Panc1 (cell line): ENCODE results near the gene ZDHHC20. TPM values are rescaled to one million over a fixed set of nuclear protein-coding genes. Genes with fewer than 3 reads are reported as not detected.

ENCODE experiments used
- ATAC-seq: fragments of 200-7000 bp; cut with Tn5 transposase; 2 replicates; pipeline ENCODE4 v1.9.1; 2020; ENCODE audit warnings: mild to moderate bottlenecking, moderate library complexity
- BruUV-seq: library from RNA; stranded (reverse); fragments of 400-500 nt; replicated peaks from 2 replicates; lab custom pipeline; 2021; lab: Mats Ljungman, UMichigan
- CTCF ChIA-PET: fragments of 300-600 bp; sonication (Branson Sonifier 250); formaldehyde crosslinking; loops from one replicate; lab custom pipeline; 2022; ENCODE audit warnings: antibody characterized with exemption; lab: Charles Lee
- POLR2A ChIA-PET: fragments of 300-600 bp; sonication (Branson Sonifier 250); formaldehyde crosslinking; loops from one replicate; lab custom pipeline; 2022; ENCODE audit warnings: antibody characterized with exemption; lab: Charles Lee
- DNase-seq: peaks from one replicate; pipeline ENCODE4 v3.0.0-alpha.2; 2010; ENCODE audit warnings: low read depth, low spot score
- H3K27ac ChIP-seq: 2 replicates; pipeline ENCODE4 v1.5.1; 2011; ENCODE audit warnings: mild to moderate bottlenecking, low read length, inconsistent platforms
- H3K27me3 ChIP-seq: fragments of 200-500 bp; sonication (Bioruptor generic); 2 replicates; pipeline ENCODE4 v1.6.0; 2014; ENCODE audit warnings: low read length, inconsistent platforms; ENCODE audit not compliant: control insufficient read depth, insufficient read depth
- H3K36me3 ChIP-seq: fragments of 200-500 bp; sonication (Bioruptor generic); 2 replicates; pipeline ENCODE4 v1.5.1; 2014; ENCODE audit warnings: inconsistent platforms, mild to moderate bottlenecking, low read length, moderate library complexity; ENCODE audit not compliant: control insufficient read depth, insufficient read depth
- H3K4me1 ChIP-seq: 2 replicates; pipeline ENCODE4 v1.5.1; 2011; ENCODE audit warnings: inconsistent platforms, mild to moderate bottlenecking, low read length, moderate library complexity; ENCODE audit not compliant: control insufficient read depth, insufficient read depth
- H3K4me3 ChIP-seq, 2 experiments: 2 replicates each; pipeline ENCODE4 v1.5.1; 2011 to 2012; ENCODE audit warnings: low read depth in 2 of 2, low read length in 2 of 2, mild to moderate bottlenecking in 2 of 2, inconsistent platforms in 1 of 2, moderate library complexity in 1 of 2
- H3K9me3 ChIP-seq: fragments of 200-500 bp; sonication (Bioruptor generic); 2 replicates; pipeline ENCODE4 v1.5.1; 2014; ENCODE audit warnings: low read depth, mild to moderate bottlenecking, inconsistent platforms, low read length, moderate library complexity; ENCODE audit not compliant: control insufficient read depth, insufficient read depth
- CTCF ChIP-seq: fragments of 450-650 bp; IDR thresholded peaks from 2 replicates; pipeline ENCODE4 v1.5.1; 2017; ENCODE audit warnings: mild to moderate bottlenecking
- POLR2AphosphoS5 ChIP-seq: IDR thresholded peaks from 2 replicates; pipeline ENCODE4 v1.6.1; 2012; ENCODE audit warnings: mild to moderate bottlenecking, low read depth, low read length, moderate library complexity
- SIN3A ChIP-seq: IDR thresholded peaks from 2 replicates; pipeline ENCODE4 v1.6.1; 2012; ENCODE audit warnings: low read depth, mild to moderate bottlenecking, low read length, moderate library complexity, borderline replicate concordance; ENCODE audit not compliant: insufficient read depth
- TCF7L2 ChIP-seq: IDR thresholded peaks from 2 replicates; pipeline ENCODE4 v1.6.1; 2011; ENCODE audit warnings: mild to moderate bottlenecking, low read depth, low read length, inconsistent platforms
- in situ Hi-C: cut with HindIII; loops from 2 replicates; pipeline ENCODE4 v1.10.0; 2016; ENCODE audit warnings: low sequenced_read_pairs, low pct_unique_long_range_greater_than_20kb
- intact Hi-C: fragments of 100-400 bp; cut with micrococcal nuclease; formaldehyde crosslinking; loops from one replicate; pipeline ENCODE4 v1.10.0; 2022; ENCODE audit not compliant: unreplicated experiment
- total RNA-seq: library from RNA; stranded (reverse); gene quantifications from one replicate; pipeline ENCODE4 v1.2.1, GENCODE V29; 2021; ENCODE audit not compliant: unreplicated experiment
- TF ChIP-seq, protein P1 (sequence below), 2 experiments: IDR thresholded peaks; 2 replicates each; pipeline ENCODE4 v1.6.1; 2011 to 2012; ENCODE audit warnings: low read depth in 2 of 2, control low read depth in 1 of 2, low read length in 1 of 2, mild to moderate bottlenecking in 1 of 2, moderate library complexity in 1 of 2; ENCODE audit not compliant: insufficient read depth in 1 of 2

The ZDHHC20 gene
- total RNA-seq, 1 experiment from 2014 or later: 38.7 TPM

GRCh38 chr13:21338639-21339278 is 120.3 kb downstream of the ZDHHC20 start:
- POLR2A ChIA-PET: no interaction called here
- TF ChIP-seq SIN3A (no peak), POLR2AphosphoS5 (no peak), CTCF (no peak), TCF7L2 (no peak)
- TF ChIP-seq, protein P1, sequence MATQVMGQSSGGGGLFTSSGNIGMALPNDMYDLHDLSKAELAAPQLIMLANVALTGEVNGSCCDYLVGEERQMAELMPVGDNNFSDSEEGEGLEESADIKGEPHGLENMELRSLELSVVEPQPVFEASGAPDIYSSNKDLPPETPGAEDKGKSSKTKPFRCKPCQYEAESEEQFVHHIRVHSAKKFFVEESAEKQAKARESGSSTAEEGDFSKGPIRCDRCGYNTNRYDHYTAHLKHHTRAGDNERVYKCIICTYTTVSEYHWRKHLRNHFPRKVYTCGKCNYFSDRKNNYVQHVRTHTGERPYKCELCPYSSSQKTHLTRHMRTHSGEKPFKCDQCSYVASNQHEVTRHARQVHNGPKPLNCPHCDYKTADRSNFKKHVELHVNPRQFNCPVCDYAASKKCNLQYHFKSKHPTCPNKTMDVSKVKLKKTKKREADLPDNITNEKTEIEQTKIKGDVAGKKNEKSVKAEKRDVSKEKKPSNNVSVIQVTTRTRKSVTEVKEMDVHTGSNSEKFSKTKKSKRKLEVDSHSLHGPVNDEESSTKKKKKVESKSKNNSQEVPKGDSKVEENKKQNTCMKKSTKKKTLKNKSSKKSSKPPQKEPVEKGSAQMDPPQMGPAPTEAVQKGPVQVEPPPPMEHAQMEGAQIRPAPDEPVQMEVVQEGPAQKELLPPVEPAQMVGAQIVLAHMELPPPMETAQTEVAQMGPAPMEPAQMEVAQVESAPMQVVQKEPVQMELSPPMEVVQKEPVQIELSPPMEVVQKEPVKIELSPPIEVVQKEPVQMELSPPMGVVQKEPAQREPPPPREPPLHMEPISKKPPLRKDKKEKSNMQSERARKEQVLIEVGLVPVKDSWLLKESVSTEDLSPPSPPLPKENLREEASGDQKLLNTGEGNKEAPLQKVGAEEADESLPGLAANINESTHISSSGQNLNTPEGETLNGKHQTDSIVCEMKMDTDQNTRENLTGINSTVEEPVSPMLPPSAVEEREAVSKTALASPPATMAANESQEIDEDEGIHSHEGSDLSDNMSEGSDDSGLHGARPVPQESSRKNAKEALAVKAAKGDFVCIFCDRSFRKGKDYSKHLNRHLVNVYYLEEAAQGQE (IDR thresholded peaks at IDR 0.05; ENCODE audit: insufficient read depth in 1 of 2, low read depth in 2 of 2, low read length in 1 of 2): no peak
- intact Hi-C loops (no loop called here), in situ Hi-C loops (no loop called here)
- ATAC-seq: no peak
- Histone ChIP-seq H3K4me1 (no peaks in the 10 kb centered on the region), H3K4me3 (no peak overlapping the region), H3K9me3 (no peaks in the 10 kb centered on the region), H3K36me3 (no peaks in the 10 kb centered on the region), H3K27me3 (no peaks in the 10 kb centered on the region), H3K27ac (no peak overlapping the region)
- CTCF ChIA-PET: interaction anchor here (0.5 kb wide), 1 partner anchor 394 kb away, joined by 4 read pairs; no protein-coding TSS in a partner anchor
- no peak for DNase-seq
- BruUV-seq: no TSS peak

- POLR2A ChIA-PET: no interaction called here
- Histone ChIP-seq H3K4me3 (no peak overlapping the region), H3K9me3 (no peaks in the 10 kb centered on the region), H3K4me1 (no peaks in the 10 kb centered on the region), H3K36me3 (no peaks in the 10 kb centered on the region), H3K27me3 (no peaks in the 10 kb centered on the region), H3K27ac (no peak overlapping the region)
- intact Hi-C loops: no loop called here
- ATAC-seq (no peak), DNase-seq (no peak)
- BruUV-seq: no TSS peak
- TF ChIP-seq, protein P1 (IDR thresholded peaks at IDR 0.05; ENCODE audit: insufficient read depth in 1 of 2, low read depth in 2 of 2, low read length in 1 of 2): no peak
- TF ChIP-seq SIN3A (no peak), CTCF (no peak; the same call in 1 of the 2 replicates), TCF7L2 (no peak), POLR2AphosphoS5 (no peak)
- CTCF ChIA-PET: no interaction called here
- in situ Hi-C loops: no loop called here
Measured at GRCh38 chr13:21338156-21338555, 120.9 kb downstream of the ZDHHC20 start.
